HG03439 (cell line): ENCODE results near the gene PFDN4.

ENCODE experiments used
- ATAC-seq: cut with Tn5 transposase; IDR thresholded peaks from one replicate; pipeline ENCODE4 v1.9.1; 2021; ENCODE audit warnings: mild to moderate bottlenecking, moderate library complexity; ENCODE audit not compliant: unreplicated experiment

PFDN4 gene

DNA sequence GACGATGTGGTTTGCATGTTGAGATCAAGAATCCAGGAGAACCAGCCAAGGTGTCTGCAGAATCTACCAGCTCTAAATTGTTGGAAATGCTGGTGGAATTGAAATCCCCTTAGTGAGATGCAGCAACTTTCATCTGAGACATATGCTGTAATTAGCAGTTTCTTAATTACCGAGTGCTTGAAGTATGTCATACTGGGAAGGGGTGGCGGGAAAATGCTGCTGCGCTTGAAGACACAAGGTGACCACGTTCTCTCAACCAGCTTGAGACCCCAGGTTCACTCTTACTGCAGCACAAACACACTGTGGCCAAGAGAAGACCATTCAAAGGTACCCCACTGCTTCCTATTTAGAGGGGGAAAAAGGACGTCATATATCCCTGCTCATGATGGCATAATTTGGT lies 59.0 kb downstream of the PFDN4 start:
- ATAC-seq = no peak

DNA sequence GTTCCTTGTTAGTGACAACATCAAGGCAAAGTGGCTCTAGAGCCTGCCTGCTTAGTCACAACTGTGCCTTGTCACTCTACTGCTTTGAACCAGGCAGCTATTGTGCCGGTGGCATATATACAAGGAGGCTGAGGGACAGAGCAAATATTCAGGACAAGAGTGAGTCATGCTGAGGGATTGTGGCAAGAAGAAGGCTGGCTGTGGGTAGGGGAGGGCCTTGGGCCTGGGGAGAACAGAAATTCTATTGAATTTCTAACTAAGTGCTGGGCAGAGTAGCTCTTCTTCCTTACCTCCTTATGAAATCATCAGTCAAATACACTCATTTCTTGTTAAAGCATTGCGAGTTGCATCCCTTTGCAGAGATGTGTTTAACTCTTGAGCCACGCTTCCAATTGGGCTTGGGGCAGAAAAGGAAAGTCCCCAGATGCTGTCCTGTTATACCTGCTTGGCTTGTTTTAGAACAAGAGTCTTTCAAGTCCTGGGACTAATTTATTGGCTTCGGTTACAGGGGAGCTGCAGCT lies 59.7 kb downstream of the PFDN4 start:
- no peak for ATAC-seq

DNA sequence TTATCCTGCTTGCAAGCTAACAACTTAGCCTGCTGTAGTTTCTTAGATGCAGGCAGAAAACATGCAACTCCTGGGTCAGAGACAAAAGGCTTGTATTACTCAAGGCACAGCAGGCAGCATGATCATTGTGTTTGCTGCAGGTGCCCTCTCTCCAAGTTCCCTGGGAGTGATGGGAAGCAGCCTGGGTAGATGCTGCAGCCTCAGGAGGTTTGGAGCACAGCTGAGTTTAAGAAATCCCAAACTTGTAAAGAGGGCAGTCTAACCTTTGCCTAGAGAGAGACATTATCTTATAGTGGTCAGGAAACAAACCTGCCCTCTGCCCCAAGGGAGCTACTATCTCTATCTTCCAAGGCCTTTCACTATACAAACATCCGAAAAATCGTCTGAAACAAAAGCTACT lies 61.1 kb downstream of the PFDN4 start:
- no peak for ATAC-seq
